Measurements from ENCODE around the gene TMEM255A. TPM values are rescaled to one million over a fixed set of nuclear protein-coding genes. Genes with fewer than 3 reads are reported as not detected.

The TMEM255A gene
- total RNA-seq, 2 donors from 2014 or later, result 0.52 TPM; not detected in 1

GRCh38 chrX:120334151-120334550 is 22.9 kb upstream of the TMEM255A start:
- intact Hi-C loops (cut with DNase I), result no loop called here
- Histone ChIP-seq H3K27me3 (no peaks in the 10 kb centered on the region), H3K9me3 (no peaks in the 10 kb centered on the region), H3K4me1 (no peaks in the 10 kb centered on the region), H3K36me3 (replicated peaks in 1 of 2; ENCODE audit: insufficient read depth in 1 of 2, low read depth in 2 of 2) (no peaks in the 10 kb centered on the region), H3K4me3 (no peak overlapping the region), H3K27ac (no peak overlapping the region)
- no peak for ATAC-seq
- WGBS, 2 donors, result 79% methylated on average over 2 of the region's 2 CpGs; no CpG with 5 or more reads in 1 of the 2 donors
- TF ChIP-seq POLR2A (IDR thresholded peaks at IDR 0.05), result no peak
- TF ChIP-seq, protein P1, sequence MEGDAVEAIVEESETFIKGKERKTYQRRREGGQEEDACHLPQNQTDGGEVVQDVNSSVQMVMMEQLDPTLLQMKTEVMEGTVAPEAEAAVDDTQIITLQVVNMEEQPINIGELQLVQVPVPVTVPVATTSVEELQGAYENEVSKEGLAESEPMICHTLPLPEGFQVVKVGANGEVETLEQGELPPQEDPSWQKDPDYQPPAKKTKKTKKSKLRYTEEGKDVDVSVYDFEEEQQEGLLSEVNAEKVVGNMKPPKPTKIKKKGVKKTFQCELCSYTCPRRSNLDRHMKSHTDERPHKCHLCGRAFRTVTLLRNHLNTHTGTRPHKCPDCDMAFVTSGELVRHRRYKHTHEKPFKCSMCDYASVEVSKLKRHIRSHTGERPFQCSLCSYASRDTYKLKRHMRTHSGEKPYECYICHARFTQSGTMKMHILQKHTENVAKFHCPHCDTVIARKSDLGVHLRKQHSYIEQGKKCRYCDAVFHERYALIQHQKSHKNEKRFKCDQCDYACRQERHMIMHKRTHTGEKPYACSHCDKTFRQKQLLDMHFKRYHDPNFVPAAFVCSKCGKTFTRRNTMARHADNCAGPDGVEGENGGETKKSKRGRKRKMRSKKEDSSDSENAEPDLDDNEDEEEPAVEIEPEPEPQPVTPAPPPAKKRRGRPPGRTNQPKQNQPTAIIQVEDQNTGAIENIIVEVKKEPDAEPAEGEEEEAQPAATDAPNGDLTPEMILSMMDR (IDR thresholded peaks at IDR 0.05), result no peak
- DNase-seq, result no peak

DNA sequence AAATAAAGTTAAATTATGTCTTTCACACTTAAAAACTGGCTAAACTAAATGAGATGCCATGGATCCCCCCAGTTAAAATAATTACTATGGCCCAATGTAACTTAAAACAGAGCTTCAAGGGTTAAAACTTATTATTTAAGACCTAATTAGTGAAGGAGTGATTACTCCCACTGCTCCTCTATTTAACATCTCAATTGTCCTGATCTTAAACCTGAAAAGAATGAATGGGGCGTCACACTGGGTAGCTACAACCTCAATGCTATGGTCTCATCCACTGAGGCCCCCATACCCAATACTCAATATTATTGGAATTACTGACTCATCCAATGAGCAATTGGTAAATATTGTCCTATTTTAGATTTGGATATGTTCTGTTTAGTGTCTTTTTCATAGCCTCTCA is 21.1 kb upstream of the TMEM255A start:
- DNase-seq (no peak), ATAC-seq (no peak)
- intact Hi-C loops (cut with DNase I), result no loop called here
- Histone ChIP-seq H3K27ac (no peak overlapping the region), H3K27me3 (no peaks in the 10 kb centered on the region), H3K4me1 (no peaks in the 10 kb centered on the region), H3K36me3 (replicated peaks in 1 of 2; ENCODE audit: insufficient read depth in 1 of 2, low read depth in 2 of 2) (no peaks in the 10 kb centered on the region), H3K4me3 (no peak overlapping the region), H3K9me3 (no peaks in the 10 kb centered on the region)
- TF ChIP-seq, protein P1 (IDR thresholded peaks at IDR 0.05), result no peak
- TF ChIP-seq POLR2A (IDR thresholded peaks at IDR 0.05), result no peak
- 83 to 90% methylated on average over 1 of the region's 1 CpG for WGBS, 2 donors

DNA sequence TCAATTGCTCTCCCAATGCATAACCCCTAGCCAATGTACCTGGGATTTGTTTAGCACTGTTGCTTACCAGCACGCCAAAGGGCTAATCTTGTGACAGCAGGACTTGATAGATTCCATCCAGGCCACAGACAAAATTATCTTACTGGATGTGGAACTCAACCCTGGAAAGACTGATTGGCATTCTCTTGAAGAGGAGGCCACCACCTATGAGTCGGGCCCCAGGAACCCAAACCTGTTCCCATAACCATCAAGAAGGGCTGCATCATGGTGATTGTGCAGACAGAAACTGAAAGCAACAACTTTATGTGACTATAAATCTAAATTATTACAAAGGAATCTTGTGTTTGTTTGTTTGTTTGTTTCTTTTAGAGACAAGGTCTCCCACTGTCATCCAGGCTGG is 19.9 kb upstream of the TMEM255A start:
- Histone ChIP-seq H3K4me3 (no peak overlapping the region), H3K27me3 (no peaks in the 10 kb centered on the region), H3K4me1 (no peaks in the 10 kb centered on the region), H3K27ac (no peak overlapping the region), H3K36me3 (replicated peaks in 1 of 2; ENCODE audit: insufficient read depth in 1 of 2, low read depth in 2 of 2) (no peaks in the 10 kb centered on the region), H3K9me3 (no peaks in the 10 kb centered on the region)
- TF ChIP-seq, protein P1 (IDR thresholded peaks at IDR 0.05), result no peak
- no peak for TF ChIP-seq POLR2A (IDR thresholded peaks at IDR 0.05)
- ATAC-seq, result no peak
- DNase-seq, result no peak
- intact Hi-C loops (cut with DNase I), result no loop called here
- WGBS, 2 donors, result 75 to 85% methylated on average over 1 to 2 of the region's 2 CpGs

- no peaks in the 10 kb centered on the region for H3K4me1 ChIP-seq
- ATAC-seq (no peak), DNase-seq (no peak)
- WGBS, 2 donors, result 66 to 69% methylated on average over 4 of the region's 4 CpGs
- intact Hi-C loops (cut with DNase I), result no loop called here
- H3K9me3 ChIP-seq, result no peaks in the 10 kb centered on the region
- H3K27me3 ChIP-seq, result no peaks in the 10 kb centered on the region
- H3K4me3 ChIP-seq, result no peak overlapping the region
- TF ChIP-seq, protein P1 (IDR thresholded peaks at IDR 0.05), result no peak
- no peak for TF ChIP-seq POLR2A (IDR thresholded peaks at IDR 0.05)
- H3K36me3 ChIP-seq (replicated peaks in 1 of 2; ENCODE audit: insufficient read depth in 1 of 2, low read depth in 2 of 2), result no peaks in the 10 kb centered on the region
- H3K27ac ChIP-seq, result no peak overlapping the region
Measured at GRCh38 chrX:120321520-120322281, 10.4 kb upstream of the TMEM255A start.

DNA sequence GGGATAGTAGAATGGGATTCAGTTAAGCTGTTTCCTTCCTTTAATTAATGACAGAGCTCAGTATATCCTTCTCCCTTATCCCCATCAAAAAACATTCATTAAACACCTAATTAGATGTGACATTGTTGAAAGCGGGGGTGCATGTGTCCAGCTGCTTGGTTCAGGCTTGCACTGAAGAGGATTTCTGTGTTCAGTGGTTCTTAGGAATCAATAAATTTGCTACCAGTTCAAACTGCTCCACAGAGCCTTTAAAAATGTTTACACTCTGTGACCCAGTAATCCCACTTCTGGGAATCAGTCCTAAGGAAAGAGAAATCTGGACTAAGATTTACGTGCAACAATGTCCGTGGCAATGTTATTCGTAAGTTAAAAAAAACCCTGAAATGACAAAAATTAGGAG is 7.2 kb upstream of the TMEM255A start:
- no peak overlapping the region for H3K4me3 ChIP-seq
- intact Hi-C loops (cut with DNase I), result no loop called here
- no peaks in the 10 kb centered on the region for H3K27me3 ChIP-seq
- ATAC-seq, result no peak
- no peaks in the 10 kb centered on the region for H3K36me3 ChIP-seq (replicated peaks in 1 of 2; ENCODE audit: insufficient read depth in 1 of 2, low read depth in 2 of 2)
- H3K9me3 ChIP-seq, result no peaks in the 10 kb centered on the region
- no peak for DNase-seq
- no peak overlapping the region for H3K27ac ChIP-seq
- 31 to 32% methylated on average over 4 of the region's 4 CpGs for WGBS, 2 donors
- H3K4me1 ChIP-seq, result no peaks in the 10 kb centered on the region
- TF ChIP-seq POLR2A (IDR thresholded peaks at IDR 0.05), result no peak
- TF ChIP-seq, protein P1 (IDR thresholded peaks at IDR 0.05), result no peak
